GM19397 (cell line): ENCODE measurements around the gene RAPGEF3.

Experiments used
- ATAC-seq: cut with Tn5 transposase; IDR thresholded peaks from one replicate; pipeline ENCODE4 v1.9.1; 2021; ENCODE audit warnings: mild to moderate bottlenecking, moderate library complexity; ENCODE audit not compliant: unreplicated experiment

The RAPGEF3 gene

GRCh38 chr12:47762850-47763465 lies 4.3 kb upstream of the RAPGEF3 start:
- no peak for ATAC-seq

GRCh38 chr12:47758584-47758833 lies 171 bp downstream of the RAPGEF3 start:
- ATAC-seq, result no peak

- no peak for ATAC-seq
These were observed 668 bp downstream of the RAPGEF3 start for GRCh38 chr12:47757840-47758583.

- ATAC-seq, result no peak
These were observed 1.3 kb downstream of the RAPGEF3 start for GRCh38 chr12:47757364-47757839.

- peak; percentile 47 for ATAC-seq
These were observed 2.8 kb downstream of the RAPGEF3 start for GRCh38 chr12:47755655-47756562.

- peak; percentile 13 for ATAC-seq
These were observed 3.8 kb downstream of the RAPGEF3 start for GRCh38 chr12:47754881-47755280.

GRCh38 chr12:47754126-47754525 lies 4.6 kb downstream of the RAPGEF3 start:
- no peak for ATAC-seq

- no peak for ATAC-seq
These were observed 5.4 kb downstream of the RAPGEF3 start for GRCh38 chr12:47753021-47754001.

GRCh38 chr12:47752552-47752951 lies 6.1 kb downstream of the RAPGEF3 start:
- ATAC-seq, result no peak

- ATAC-seq, result no peak
These were observed 6.6 kb downstream of the RAPGEF3 start for GRCh38 chr12:47752121-47752520.

- no peak for ATAC-seq
These were observed 7.1 kb downstream of the RAPGEF3 start for GRCh38 chr12:47751561-47751960.

GRCh38 chr12:47750916-47751470 lies 7.7 kb downstream of the RAPGEF3 start:
- no peak for ATAC-seq

- ATAC-seq, result no peak
These were observed 8.4 kb downstream of the RAPGEF3 start for GRCh38 chr12:47750229-47750798.

GRCh38 chr12:47748899-47749298 lies 9.8 kb downstream of the RAPGEF3 start:
- no peak for ATAC-seq

- ATAC-seq, result no peak
These were observed 10.2 kb downstream of the RAPGEF3 start for GRCh38 chr12:47748507-47748828.

- no peak for ATAC-seq
These were observed 10.8 kb downstream of the RAPGEF3 start for GRCh38 chr12:47747596-47748506.

- ATAC-seq, result no peak
These were observed 11.6 kb downstream of the RAPGEF3 start for GRCh38 chr12:47747126-47747525.

GRCh38 chr12:47746523-47746922 lies 12.2 kb downstream of the RAPGEF3 start:
- ATAC-seq, result no peak

- ATAC-seq, result no peak
These were observed 12.6 kb downstream of the RAPGEF3 start for GRCh38 chr12:47746073-47746472.
